ENCODE measurements around the gene IRX4.

- TF ChIP-seq POLR2A (IDR thresholded peaks at IDR 0.05) (no peak), EP300 (IDR thresholded peaks at IDR 0.05) (no peak), POLR2AphosphoS5 (IDR thresholded peaks at IDR 0.05) (no peak)
- TF ChIP-seq, protein P1, sequence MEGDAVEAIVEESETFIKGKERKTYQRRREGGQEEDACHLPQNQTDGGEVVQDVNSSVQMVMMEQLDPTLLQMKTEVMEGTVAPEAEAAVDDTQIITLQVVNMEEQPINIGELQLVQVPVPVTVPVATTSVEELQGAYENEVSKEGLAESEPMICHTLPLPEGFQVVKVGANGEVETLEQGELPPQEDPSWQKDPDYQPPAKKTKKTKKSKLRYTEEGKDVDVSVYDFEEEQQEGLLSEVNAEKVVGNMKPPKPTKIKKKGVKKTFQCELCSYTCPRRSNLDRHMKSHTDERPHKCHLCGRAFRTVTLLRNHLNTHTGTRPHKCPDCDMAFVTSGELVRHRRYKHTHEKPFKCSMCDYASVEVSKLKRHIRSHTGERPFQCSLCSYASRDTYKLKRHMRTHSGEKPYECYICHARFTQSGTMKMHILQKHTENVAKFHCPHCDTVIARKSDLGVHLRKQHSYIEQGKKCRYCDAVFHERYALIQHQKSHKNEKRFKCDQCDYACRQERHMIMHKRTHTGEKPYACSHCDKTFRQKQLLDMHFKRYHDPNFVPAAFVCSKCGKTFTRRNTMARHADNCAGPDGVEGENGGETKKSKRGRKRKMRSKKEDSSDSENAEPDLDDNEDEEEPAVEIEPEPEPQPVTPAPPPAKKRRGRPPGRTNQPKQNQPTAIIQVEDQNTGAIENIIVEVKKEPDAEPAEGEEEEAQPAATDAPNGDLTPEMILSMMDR (IDR thresholded peaks at IDR 0.05): no peak
These were observed 14.1 kb upstream of the IRX4 start for GRCh38 chr5:1896602-1897376.
